Loucy (cell line): ENCODE data around the gene ZNF717.
"Not testable (repeated sequence)": the region's sequence is repeated elsewhere in the genome, so short reads cannot be mapped to it uniquely, and the experiment has no call there.

ENCODE experiments used
- H2AFZ ChIP-seq: fragments of 200-600 bp; sonication (generic); 2 replicates; pipeline ENCODE4 v1.6.0; 2016; ENCODE audit warnings: antibody characterized with exemption, mild to moderate bottlenecking, low read length, moderate library complexity
- H3F3A ChIP-seq: fragments of 200-600 bp; 2 replicates; pipeline ENCODE4 v1.6.0; 2016; ENCODE audit warnings: antibody characterized with exemption, low read depth, mild to moderate bottlenecking
- H3K27me3 ChIP-seq: fragments of 200-600 bp; sonication (generic); 2 replicates; pipeline ENCODE4 v1.6.1; 2014; ENCODE audit warnings: low read length, mild to moderate bottlenecking; ENCODE audit not compliant: insufficient read depth, poor library complexity, severe bottlenecking
- H3K36me3 ChIP-seq: fragments of 200-600 bp; sonication (generic); 2 replicates; pipeline ENCODE4 v1.6.1; 2016; ENCODE audit warnings: low read length; ENCODE audit not compliant: insufficient read depth
- H3K4me1 ChIP-seq: fragments of 200-600 bp; sonication (generic); 2 replicates; pipeline ENCODE4 v1.5.1; 2014; ENCODE audit warnings: low read length, mild to moderate bottlenecking; ENCODE audit not compliant: insufficient read depth, poor library complexity, severe bottlenecking
- H3K4me2 ChIP-seq: fragments of 200-600 bp; sonication (generic); 2 replicates; pipeline ENCODE4 v1.6.0; 2014; ENCODE audit warnings: antibody characterized with exemption, low read length, low read depth, mild to moderate bottlenecking; ENCODE audit not compliant: poor library complexity, severe bottlenecking
- H3K4me3 ChIP-seq: fragments of 200-600 bp; sonication (generic); 2 replicates; pipeline ENCODE4 v1.5.1; 2014; ENCODE audit warnings: low read length, mild to moderate bottlenecking, mixed read lengths; ENCODE audit not compliant: poor library complexity, severe bottlenecking
- H3K79me2 ChIP-seq: fragments of 200-600 bp; sonication (generic); 2 replicates; pipeline ENCODE4 v1.6.1; 2014; ENCODE audit warnings: low read length; ENCODE audit not compliant: insufficient read depth
- H3K9ac ChIP-seq: fragments of 200-600 bp; sonication (generic); 2 replicates; pipeline ENCODE4 v1.6.0; 2014; ENCODE audit warnings: mild to moderate bottlenecking, low read depth, low read length, moderate library complexity; ENCODE audit not compliant: poor library complexity, severe bottlenecking
- H3K9me2 ChIP-seq: fragments of 200-600 bp; sonication (generic); replicated peaks from 2 replicates; pipeline ENCODE4 v1.6.1; 2016; ENCODE audit warnings: low read depth, low read length, mixed read lengths
- H3K9me3 ChIP-seq: fragments of 200-600 bp; sonication (generic); 2 replicates; pipeline ENCODE4 v1.6.1; 2014; ENCODE audit warnings: mild to moderate bottlenecking, antibody characterized with exemption, low read length, low read depth; ENCODE audit not compliant: insufficient read depth
- H4K20me1 ChIP-seq: fragments of 200-600 bp; sonication (generic); 2 replicates; pipeline ENCODE4 v1.6.0; 2014; ENCODE audit warnings: antibody characterized with exemption, low read length, mild to moderate bottlenecking; ENCODE audit not compliant: insufficient read depth, poor library complexity, severe bottlenecking
- EZH2phosphoT487 ChIP-seq: fragments of 200-600 bp; IDR thresholded peaks from 2 replicates; pipeline ENCODE4 v1.6.1; 2018; ENCODE audit warnings: antibody characterized with exemption, mild to moderate bottlenecking, moderate library complexity, borderline replicate concordance
- TF ChIP-seq, protein P1 (sequence below): fragments of 200-600 bp; sonication (generic); conservative IDR thresholded peaks from 2 replicates; pipeline ENCODE4 v1.5.1; 2014; ENCODE audit warnings: mild to moderate bottlenecking, antibody characterized with exemption, low read length

ZNF717 gene

DNA sequence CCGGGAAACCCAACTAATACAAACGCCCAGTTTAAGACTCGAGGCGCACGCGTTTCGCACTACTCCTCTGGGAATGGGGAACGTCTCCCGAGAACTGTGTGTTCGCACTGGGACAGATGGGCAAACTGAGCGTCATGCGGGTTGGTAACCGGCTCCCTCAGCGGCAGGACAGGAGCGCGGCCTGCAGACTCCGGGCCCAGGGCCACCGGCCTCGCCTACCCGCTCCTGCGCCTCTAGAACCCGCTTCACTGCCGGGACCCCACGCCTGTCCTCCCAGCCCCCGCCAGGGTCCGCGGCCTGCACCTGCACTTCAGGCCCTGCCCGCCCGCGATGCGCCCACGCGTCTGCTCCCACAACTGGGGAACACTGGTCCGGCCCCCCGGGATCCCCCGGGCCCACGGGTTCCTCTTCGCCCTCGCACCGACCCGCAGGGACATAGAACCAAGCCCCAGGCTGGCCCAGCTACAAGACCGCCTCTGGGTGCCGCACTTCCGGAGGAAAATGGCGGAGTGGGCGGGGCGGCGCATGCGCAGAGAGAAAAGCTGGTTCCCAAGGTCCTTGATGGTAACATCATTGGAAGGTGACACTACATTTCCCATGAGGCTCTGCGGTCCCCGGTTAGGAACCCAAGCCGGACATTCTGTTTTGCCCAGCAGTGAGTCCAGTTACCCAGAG is at the start of gene ZNF717:
Gene ZNF717 (minus strand): TSS at position 469 of the 675 bp plus-strand sequence. CDS start 2,187 bp downstream, outside the sequence.
- H3K4me1 ChIP-seq, H3K9ac ChIP-seq, H3F3A ChIP-seq, H3K9me2 ChIP-seq, H4K20me1 ChIP-seq, H2AFZ ChIP-seq, H3K9me3 ChIP-seq, H3K27me3 ChIP-seq, H3K79me2 ChIP-seq, H3K36me3 ChIP-seq, H3K4me2 ChIP-seq, H3K4me3 ChIP-seq: not testable (repeated sequence)

GRCh38 chr3:75831076-75831475 is 45.7 kb upstream of the ZNF717 start:
- not testable (repeated sequence) for H2AFZ ChIP-seq, H3K9me2 ChIP-seq, H3K4me2 ChIP-seq, H3F3A ChIP-seq, H3K27me3 ChIP-seq, H3K36me3 ChIP-seq, H3K4me1 ChIP-seq, H3K79me2 ChIP-seq, H3K9ac ChIP-seq, H4K20me1 ChIP-seq, H3K4me3 ChIP-seq, H3K9me3 ChIP-seq

DNA sequence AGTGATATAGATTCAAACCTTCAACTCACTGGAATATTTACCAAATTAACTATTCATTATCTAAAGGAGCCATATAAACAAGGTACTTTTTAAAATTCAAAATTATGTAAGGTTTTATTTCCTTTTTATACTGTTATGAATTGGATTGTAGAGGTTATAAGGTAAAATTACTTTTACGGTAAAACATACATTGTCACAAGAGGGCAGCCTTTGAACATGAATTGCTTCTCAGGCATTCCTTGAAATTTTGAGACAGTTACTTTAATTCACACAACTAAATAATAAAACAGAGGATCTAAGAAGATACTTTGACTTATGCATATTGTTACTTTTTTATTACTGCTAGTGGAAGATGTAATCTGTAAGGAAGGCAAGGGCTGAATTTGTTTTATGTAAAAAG is 32.7 kb upstream of the ZNF717 start:
- H3K4me3 ChIP-seq, H3K79me2 ChIP-seq, H2AFZ ChIP-seq, H4K20me1 ChIP-seq, H3K4me2 ChIP-seq, H3K4me1 ChIP-seq, H3K36me3 ChIP-seq, H3K9me3 ChIP-seq, H3K9ac ChIP-seq, H3F3A ChIP-seq, H3K9me2 ChIP-seq, H3K27me3 ChIP-seq: not testable (repeated sequence)

DNA sequence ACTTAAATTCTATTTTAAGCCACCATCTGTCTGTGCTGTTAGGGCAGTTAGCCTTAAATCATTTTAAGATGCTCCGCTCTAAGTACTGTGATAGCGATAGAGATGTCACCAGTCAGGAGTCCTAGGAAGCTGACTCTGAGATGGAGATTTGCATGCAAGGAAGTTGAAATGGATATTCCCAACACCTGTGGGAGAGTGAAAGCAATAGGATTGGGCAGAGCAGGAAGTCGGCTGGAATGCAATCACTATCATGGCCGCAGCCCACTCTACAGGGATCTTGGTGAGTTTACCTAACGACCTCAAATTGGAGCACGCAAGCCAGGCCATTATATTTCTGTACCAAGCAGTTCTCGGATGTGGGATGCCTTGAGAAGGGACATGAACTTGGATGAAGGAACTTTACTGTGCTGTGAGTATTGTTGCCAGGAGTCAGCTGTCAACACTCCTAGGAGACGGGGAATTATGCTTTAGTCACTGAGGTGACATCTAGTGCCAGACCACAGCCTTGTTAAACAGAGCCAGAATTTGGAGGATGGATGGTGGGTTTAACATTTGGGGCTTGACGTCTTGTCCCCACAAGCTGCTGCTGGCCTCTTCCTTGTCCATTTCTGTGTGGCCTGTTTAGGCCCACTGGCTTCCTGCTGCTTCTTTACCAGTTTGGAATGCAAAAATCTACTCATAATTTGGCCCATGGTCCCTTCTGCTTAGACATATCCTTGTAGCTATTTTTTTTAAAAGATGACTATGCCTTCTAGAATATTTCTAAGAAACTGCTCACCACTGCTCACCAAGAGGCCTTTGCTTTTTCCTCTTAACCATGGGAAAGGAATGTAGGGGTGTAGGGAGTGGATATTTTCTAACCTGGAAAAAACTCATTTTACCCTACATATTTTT is 31.2 kb upstream of the ZNF717 start:
- H3K4me1 ChIP-seq, H4K20me1 ChIP-seq, H3K4me2 ChIP-seq, H3K79me2 ChIP-seq, H3K9me3 ChIP-seq, H3K9ac ChIP-seq, H3K27me3 ChIP-seq, H3K4me3 ChIP-seq, H3K9me2 ChIP-seq, H3F3A ChIP-seq, H2AFZ ChIP-seq, H3K36me3 ChIP-seq: not testable (repeated sequence)

DNA sequence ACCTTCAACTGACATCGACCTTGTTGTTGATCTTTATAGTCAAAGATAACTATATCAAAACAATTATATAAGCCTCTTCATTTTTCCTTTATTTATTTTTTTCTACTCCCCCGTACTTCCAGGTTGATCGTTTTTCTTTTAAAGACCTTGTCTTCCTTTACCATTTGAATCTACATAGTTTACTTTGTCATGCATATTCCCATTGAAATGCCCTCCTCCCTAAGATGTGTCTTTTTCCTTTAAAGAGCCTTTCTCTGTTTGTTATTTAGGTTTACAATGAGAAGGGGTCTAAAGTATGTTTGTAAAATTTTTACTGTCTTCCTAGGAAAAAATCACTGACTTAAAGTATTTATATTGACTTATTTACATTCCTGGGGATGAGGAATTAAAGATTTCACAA is 29.4 kb upstream of the ZNF717 start:
- H3K4me2 ChIP-seq = no peak overlapping the region
- no peaks in the 10 kb centered on the region for H3K27me3 ChIP-seq
- H3K79me2 ChIP-seq = no peaks in the 10 kb centered on the region
- H3F3A ChIP-seq = no peaks in the 10 kb centered on the region
- H3K9me3 ChIP-seq = no peaks in the 10 kb centered on the region
- no peaks in the 10 kb centered on the region for H3K36me3 ChIP-seq
- no peak overlapping the region for H3K9ac ChIP-seq
- no peak overlapping the region for H2AFZ ChIP-seq
- H3K4me3 ChIP-seq = no peak overlapping the region
- no peak for TF ChIP-seq EZH2phosphoT487
- TF ChIP-seq, protein P1, sequence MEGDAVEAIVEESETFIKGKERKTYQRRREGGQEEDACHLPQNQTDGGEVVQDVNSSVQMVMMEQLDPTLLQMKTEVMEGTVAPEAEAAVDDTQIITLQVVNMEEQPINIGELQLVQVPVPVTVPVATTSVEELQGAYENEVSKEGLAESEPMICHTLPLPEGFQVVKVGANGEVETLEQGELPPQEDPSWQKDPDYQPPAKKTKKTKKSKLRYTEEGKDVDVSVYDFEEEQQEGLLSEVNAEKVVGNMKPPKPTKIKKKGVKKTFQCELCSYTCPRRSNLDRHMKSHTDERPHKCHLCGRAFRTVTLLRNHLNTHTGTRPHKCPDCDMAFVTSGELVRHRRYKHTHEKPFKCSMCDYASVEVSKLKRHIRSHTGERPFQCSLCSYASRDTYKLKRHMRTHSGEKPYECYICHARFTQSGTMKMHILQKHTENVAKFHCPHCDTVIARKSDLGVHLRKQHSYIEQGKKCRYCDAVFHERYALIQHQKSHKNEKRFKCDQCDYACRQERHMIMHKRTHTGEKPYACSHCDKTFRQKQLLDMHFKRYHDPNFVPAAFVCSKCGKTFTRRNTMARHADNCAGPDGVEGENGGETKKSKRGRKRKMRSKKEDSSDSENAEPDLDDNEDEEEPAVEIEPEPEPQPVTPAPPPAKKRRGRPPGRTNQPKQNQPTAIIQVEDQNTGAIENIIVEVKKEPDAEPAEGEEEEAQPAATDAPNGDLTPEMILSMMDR = no peak
- no peaks in the 10 kb centered on the region for H3K4me1 ChIP-seq
- no peaks in the 10 kb centered on the region for H3K9me2 ChIP-seq
- H4K20me1 ChIP-seq = no peaks in the 10 kb centered on the region
